MM.1S (cell line): Measurements from ENCODE around the gene STAMBPL1.

Source experiments
- DNase-seq: peaks from one replicate; pipeline ENCODE4 v3.0.0-alpha.2; 2015
- H2AFZ ChIP-seq: fragments of 300-600 bp; sonication (generic); 2 replicates; pipeline ENCODE4 v1.6.0; 2016; ENCODE audit warnings: antibody characterized with exemption, low read length
- H3F3A ChIP-seq: fragments of 300-600 bp; sonication (generic); 2 replicates; pipeline ENCODE4 v1.6.1; 2016; ENCODE audit warnings: mild to moderate bottlenecking, antibody characterized with exemption, low read length, moderate library complexity, mixed read lengths; ENCODE audit not compliant: insufficient read depth
- H3K27ac ChIP-seq: fragments of 300-600 bp; sonication (generic); 2 replicates; pipeline ENCODE4 v1.5.1; 2016; ENCODE audit warnings: mild to moderate bottlenecking, low read length
- H3K27me3 ChIP-seq: fragments of 300-600 bp; sonication (generic); replicated peaks from 2 replicates; pipeline ENCODE4 v1.6.0; 2016; ENCODE audit warnings: low read length; ENCODE audit not compliant: insufficient read depth
- H3K36me3 ChIP-seq: fragments of 300-600 bp; sonication (generic); replicated peaks from 2 replicates; pipeline ENCODE4 v1.6.1; 2016; ENCODE audit warnings: mild to moderate bottlenecking, low read length, mixed read lengths; ENCODE audit not compliant: insufficient read depth
- H3K4me1 ChIP-seq: fragments of 300-600 bp; sonication (generic); 2 replicates; pipeline ENCODE4 v1.6.1; 2016; ENCODE audit warnings: low read length, mixed read lengths
- H3K4me2 ChIP-seq: fragments of 300-600 bp; sonication (generic); 2 replicates; pipeline ENCODE4 v1.6.0; 2016; ENCODE audit warnings: low read depth, low read length
- H3K4me3 ChIP-seq: fragments of 300-600 bp; sonication (generic); 2 replicates; pipeline ENCODE4 v1.5.1; 2016; ENCODE audit warnings: low read length, mixed read lengths
- H3K79me2 ChIP-seq: fragments of 300-600 bp; sonication (generic); 2 replicates; pipeline ENCODE4 v1.6.1; 2016; ENCODE audit warnings: mixed run types, low read length, mixed read lengths
- H3K9ac ChIP-seq: fragments of 300-600 bp; sonication (generic); 2 replicates; pipeline ENCODE4 v1.6.1; 2016; ENCODE audit warnings: low read length, mixed read lengths
- H3K9me2 ChIP-seq: fragments of 300-600 bp; sonication (generic); replicated peaks from 2 replicates; pipeline ENCODE4 v1.6.1; 2016; ENCODE audit warnings: mild to moderate bottlenecking, low read length, mixed read lengths; ENCODE audit not compliant: insufficient read depth
- H3K9me3 ChIP-seq: fragments of 300-600 bp; sonication (generic); replicated peaks from 2 replicates; pipeline ENCODE4 v1.6.1; 2016; ENCODE audit warnings: mild to moderate bottlenecking, low read length, mixed read lengths; ENCODE audit not compliant: insufficient read depth
- H4K20me1 ChIP-seq: fragments of 300-600 bp; sonication (generic); 2 replicates; pipeline ENCODE4 v1.6.1; 2016; ENCODE audit warnings: mild to moderate bottlenecking, low read length, moderate library complexity, mixed read lengths; ENCODE audit not compliant: insufficient read depth
- EZH2 ChIP-seq: fragments of 300-600 bp; sonication (generic); optimal IDR thresholded peaks from 2 replicates; pipeline ENCODE3; 2017; ENCODE audit warnings: low read depth, mild to moderate bottlenecking, antibody characterized with exemption, low read length, mixed read lengths
- EZH2phosphoT487 ChIP-seq: fragments of 300-600 bp; sonication (generic); IDR thresholded peaks from 2 replicates; pipeline ENCODE4 v1.6.1; 2018; ENCODE audit warnings: antibody characterized with exemption, low read length
- TF ChIP-seq, protein P1 (sequence below): fragments of 300-600 bp; sonication (generic); IDR thresholded peaks from 2 replicates; pipeline ENCODE4 v1.5.1; 2016; ENCODE audit warnings: antibody characterized with exemption, low read length, mixed read lengths

The STAMBPL1 gene

DNA sequence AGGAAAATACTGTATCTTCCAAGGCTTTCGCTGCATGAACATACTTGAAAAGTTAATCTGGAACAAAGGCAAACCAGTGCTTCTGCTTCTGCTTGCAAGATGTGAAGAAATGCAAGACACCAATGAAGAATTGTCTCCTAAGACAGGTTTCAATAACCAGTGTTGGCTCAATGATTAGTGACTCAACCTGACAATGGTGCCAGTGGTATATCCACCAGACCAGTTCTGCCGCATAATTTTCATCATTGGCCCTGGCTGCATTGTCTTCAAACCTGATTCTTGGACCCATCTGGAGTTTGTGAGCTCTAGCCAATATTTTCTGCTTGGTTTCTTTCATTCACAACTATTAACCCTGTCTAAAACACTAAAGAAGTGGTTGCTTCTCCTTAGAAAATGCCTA is 13.6 kb upstream of the STAMBPL1 start:
- no peaks in the 10 kb centered on the region for H3K9me3 ChIP-seq
- no peaks in the 10 kb centered on the region for H3K36me3 ChIP-seq
- H3K27ac ChIP-seq: no peak overlapping the region
- DNase-seq: no peak
- no peaks in the 10 kb centered on the region for H3F3A ChIP-seq
- no peaks in the 10 kb centered on the region for H3K9me2 ChIP-seq
- H3K9ac ChIP-seq: no peak overlapping the region
- H3K4me1 ChIP-seq: peaks cover 8% of the 10 kb centered on the region
- H3K27me3 ChIP-seq: no peaks in the 10 kb centered on the region
- no peak overlapping the region for H3K4me2 ChIP-seq
- H3K79me2 ChIP-seq: no peaks in the 10 kb centered on the region
- TF ChIP-seq, protein P1, sequence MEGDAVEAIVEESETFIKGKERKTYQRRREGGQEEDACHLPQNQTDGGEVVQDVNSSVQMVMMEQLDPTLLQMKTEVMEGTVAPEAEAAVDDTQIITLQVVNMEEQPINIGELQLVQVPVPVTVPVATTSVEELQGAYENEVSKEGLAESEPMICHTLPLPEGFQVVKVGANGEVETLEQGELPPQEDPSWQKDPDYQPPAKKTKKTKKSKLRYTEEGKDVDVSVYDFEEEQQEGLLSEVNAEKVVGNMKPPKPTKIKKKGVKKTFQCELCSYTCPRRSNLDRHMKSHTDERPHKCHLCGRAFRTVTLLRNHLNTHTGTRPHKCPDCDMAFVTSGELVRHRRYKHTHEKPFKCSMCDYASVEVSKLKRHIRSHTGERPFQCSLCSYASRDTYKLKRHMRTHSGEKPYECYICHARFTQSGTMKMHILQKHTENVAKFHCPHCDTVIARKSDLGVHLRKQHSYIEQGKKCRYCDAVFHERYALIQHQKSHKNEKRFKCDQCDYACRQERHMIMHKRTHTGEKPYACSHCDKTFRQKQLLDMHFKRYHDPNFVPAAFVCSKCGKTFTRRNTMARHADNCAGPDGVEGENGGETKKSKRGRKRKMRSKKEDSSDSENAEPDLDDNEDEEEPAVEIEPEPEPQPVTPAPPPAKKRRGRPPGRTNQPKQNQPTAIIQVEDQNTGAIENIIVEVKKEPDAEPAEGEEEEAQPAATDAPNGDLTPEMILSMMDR: no peak
- TF ChIP-seq EZH2 (no peak), EZH2phosphoT487 (no peak)
- no peak overlapping the region for H2AFZ ChIP-seq
- H4K20me1 ChIP-seq: no peaks in the 10 kb centered on the region
- H3K4me3 ChIP-seq: no peak overlapping the region

DNA sequence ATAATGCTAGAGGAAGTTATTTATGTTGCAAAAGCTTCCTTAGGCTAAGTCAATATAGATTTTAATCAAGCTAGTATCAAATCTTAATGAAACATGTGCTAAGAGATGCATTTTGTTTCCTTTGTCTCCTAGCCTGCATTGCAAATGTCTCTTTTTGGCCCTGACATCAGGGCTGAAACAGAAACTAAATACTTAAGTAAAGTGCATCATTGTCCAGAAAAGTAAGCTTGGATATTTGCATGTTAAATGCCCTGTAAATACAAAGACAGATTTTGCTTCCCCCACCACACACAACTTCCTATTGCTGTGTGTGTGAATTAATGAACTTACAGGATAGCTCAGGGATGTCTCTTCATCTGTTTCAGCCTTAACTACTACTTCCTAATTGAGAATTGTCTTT is 10.0 kb upstream of the STAMBPL1 start:
- H3K9me3 ChIP-seq: no peaks in the 10 kb centered on the region
- H3K79me2 ChIP-seq: no peaks in the 10 kb centered on the region
- TF ChIP-seq EZH2 (no peak), EZH2phosphoT487 (no peak)
- peaks cover 8% of the 10 kb centered on the region for H3K4me1 ChIP-seq
- no peaks in the 10 kb centered on the region for H3K9me2 ChIP-seq
- peak overlapping the region; percentile 49; the same call in 1 of the 2 replicates for H2AFZ ChIP-seq
- H3K4me2 ChIP-seq: peak overlapping the region; percentile 23
- H3K9ac ChIP-seq: no peak overlapping the region
- H3F3A ChIP-seq: no peaks in the 10 kb centered on the region
- H4K20me1 ChIP-seq: no peaks in the 10 kb centered on the region
- no peaks in the 10 kb centered on the region for H3K36me3 ChIP-seq
- H3K4me3 ChIP-seq: no peak overlapping the region
- H3K27me3 ChIP-seq: no peaks in the 10 kb centered on the region
- no peak overlapping the region for H3K27ac ChIP-seq
- DNase-seq: peak; percentile 45

DNA sequence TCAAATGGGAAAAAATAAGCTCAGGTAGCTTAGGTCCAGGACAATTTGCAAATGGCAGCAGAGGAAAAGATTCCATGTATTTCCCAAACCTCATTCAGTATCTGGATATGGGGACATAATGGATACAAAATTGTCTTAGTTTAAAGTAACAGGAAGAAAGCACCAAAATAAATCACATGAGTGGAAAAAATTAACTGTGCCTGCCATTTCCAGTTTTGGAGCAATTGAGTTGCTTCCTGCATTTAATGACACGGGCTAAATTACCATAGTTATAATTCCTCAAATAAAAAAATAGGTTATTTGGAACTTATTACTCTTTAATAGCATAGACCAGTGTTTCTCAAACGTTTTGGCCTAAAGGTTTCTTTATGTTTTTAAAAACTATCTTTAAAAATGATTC is 6.3 kb upstream of the STAMBPL1 start:
- peaks cover 8% of the 10 kb centered on the region for H3K4me1 ChIP-seq
- H3K79me2 ChIP-seq: no peaks in the 10 kb centered on the region
- no peak for DNase-seq
- no peaks in the 10 kb centered on the region for H3K27me3 ChIP-seq
- no peak overlapping the region for H3K9ac ChIP-seq
- H2AFZ ChIP-seq: no peak overlapping the region
- H3K36me3 ChIP-seq: no peaks in the 10 kb centered on the region
- H3F3A ChIP-seq: no peaks in the 10 kb centered on the region
- no peaks in the 10 kb centered on the region for H3K9me2 ChIP-seq
- TF ChIP-seq EZH2 (no peak), EZH2phosphoT487 (no peak)
- TF ChIP-seq, protein P1: no peak
- H3K4me3 ChIP-seq: no peak overlapping the region
- H3K9me3 ChIP-seq: no peaks in the 10 kb centered on the region
- no peaks in the 10 kb centered on the region for H4K20me1 ChIP-seq
- H3K27ac ChIP-seq: no peak overlapping the region
- no peak overlapping the region for H3K4me2 ChIP-seq

DNA sequence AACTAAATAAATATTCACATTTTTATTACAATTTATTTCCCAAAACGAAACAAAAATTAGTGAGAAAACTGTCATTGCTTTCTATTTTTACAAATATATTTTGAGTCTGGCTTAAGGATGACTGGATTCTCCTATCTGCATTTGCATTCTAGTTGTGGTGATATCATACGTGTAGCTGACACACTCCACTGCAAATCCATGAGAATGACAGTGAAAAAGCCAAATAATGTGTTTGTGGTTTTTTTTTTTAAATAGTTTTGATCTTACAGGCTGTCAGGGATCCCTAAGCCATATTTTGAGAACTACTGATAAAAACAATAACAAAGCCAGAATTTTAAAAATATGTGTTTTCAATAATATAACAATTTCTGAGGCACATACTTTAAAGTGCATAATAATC is 5.8 kb upstream of the STAMBPL1 start:
- H3K27ac ChIP-seq: no peak overlapping the region
- H3K79me2 ChIP-seq: no peaks in the 10 kb centered on the region
- peaks cover 2% of the 10 kb centered on the region for H3F3A ChIP-seq
- H3K36me3 ChIP-seq: no peaks in the 10 kb centered on the region
- no peak for TF ChIP-seq EZH2phosphoT487
- TF ChIP-seq, protein P1: no peak
- no peak for TF ChIP-seq EZH2
- H3K9me2 ChIP-seq: no peaks in the 10 kb centered on the region
- no peak overlapping the region for H3K4me2 ChIP-seq
- H3K9me3 ChIP-seq: no peaks in the 10 kb centered on the region
- no peak overlapping the region for H3K4me3 ChIP-seq
- H2AFZ ChIP-seq: no peak overlapping the region
- no peak overlapping the region for H3K9ac ChIP-seq
- H3K27me3 ChIP-seq: no peaks in the 10 kb centered on the region
- no peak for DNase-seq
- H3K4me1 ChIP-seq: peaks cover 10% of the 10 kb centered on the region
- H4K20me1 ChIP-seq: no peaks in the 10 kb centered on the region
